Neural cell (in vitro differentiated cells): Measurements from ENCODE around the gene SLC25A26. TPM values are rescaled to one million over a fixed set of nuclear protein-coding genes. Genes with fewer than 3 reads are reported as not detected.

Source experiments
- H2AFZ ChIP-seq: fragments of 200-600, 300-800 bp; sonication (generic), shearing (Covaris generic); 2 replicates; pipeline ENCODE4 v1.6.0; 2014; ENCODE audit warnings: low read depth, mild to moderate bottlenecking, antibody characterized with exemption, low read length, moderate library complexity
- H3F3A ChIP-seq: fragments of 200-600 bp; shearing (Covaris generic); 2 replicates; pipeline ENCODE4 v1.6.1; 2016; ENCODE audit warnings: mild to moderate bottlenecking, moderate library complexity, mixed read lengths, antibody characterized with exemption, low read length; ENCODE audit not compliant: insufficient read depth, poor library complexity, severe bottlenecking
- H3K27ac ChIP-seq: fragments of 200-600, 300-800 bp; sonication (generic), shearing (Covaris generic); 2 replicates; pipeline ENCODE4 v1.5.1; 2014; ENCODE audit warnings: mild to moderate bottlenecking, low read length, moderate library complexity
- H3K27me3 ChIP-seq: fragments of 300-800, 200-600 bp; sonication (generic), shearing (Covaris generic); 2 replicates; pipeline ENCODE4 v1.6.0; 2014; ENCODE audit warnings: mild to moderate bottlenecking, low read depth, low read length, moderate library complexity; ENCODE audit not compliant: insufficient read depth
- H3K36me3 ChIP-seq: fragments of 300-800, 200-600 bp; sonication (generic), shearing (Covaris generic); 2 replicates; pipeline ENCODE4 v1.5.1; 2014; ENCODE audit warnings: mild to moderate bottlenecking, antibody characterized with exemption, low read length, moderate library complexity; ENCODE audit not compliant: insufficient read depth
- H3K4me2 ChIP-seq: fragments of 300-800, 200-600 bp; sonication (generic), shearing (Covaris generic); 2 replicates; pipeline ENCODE4 v1.6.0; 2014; ENCODE audit warnings: mild to moderate bottlenecking, low read length
- H3K4me3 ChIP-seq: fragments of 300-800, 200-600 bp; sonication (generic), shearing (Covaris generic); 2 replicates; pipeline ENCODE4 v1.5.1; 2014; ENCODE audit warnings: mild to moderate bottlenecking, low read length, moderate library complexity
- H3K79me2 ChIP-seq: fragments of 200-600 bp; shearing (Covaris generic); replicated peaks from 2 replicates; pipeline ENCODE4 v1.6.0; 2014; ENCODE audit warnings: mild to moderate bottlenecking, low read length, moderate library complexity; ENCODE audit not compliant: insufficient read depth
- H3K9ac ChIP-seq: fragments of 300-800, 200-600 bp; sonication (generic), shearing (Covaris generic); 2 replicates; pipeline ENCODE4 v1.6.1; 2016; ENCODE audit warnings: mild to moderate bottlenecking, low read length, mixed read lengths
- H3K9me2 ChIP-seq: fragments of 200-600 bp; shearing (Covaris generic); 2 replicates; pipeline ENCODE4 v1.6.1; 2016; ENCODE audit warnings: mild to moderate bottlenecking, low read length, mixed read lengths; ENCODE audit not compliant: insufficient read depth
- H3K9me3 ChIP-seq: fragments of 200-600, 300-800 bp; sonication (generic), shearing (Covaris generic); 2 replicates; pipeline ENCODE4 v1.6.1; 2016; ENCODE audit warnings: mild to moderate bottlenecking, mixed run types, low read length, moderate library complexity, mixed read lengths
- H4K20me1 ChIP-seq: fragments of 200-600 bp; shearing (Covaris generic); 2 replicates; pipeline ENCODE4 v1.6.1; 2016; ENCODE audit warnings: mild to moderate bottlenecking, mixed run types; ENCODE audit not compliant: insufficient read depth
- EP300 ChIP-seq: fragments of 450-650 bp; conservative IDR thresholded peaks from 2 replicates; pipeline ENCODE4 v1.6.1; 2014; ENCODE audit warnings: antibody characterized with exemption, mild to moderate bottlenecking, moderate library complexity; ENCODE audit not compliant: poor library complexity, severe bottlenecking
- EZH2 ChIP-seq: fragments of 200-600, 300-800 bp; shearing (Covaris generic), sonication (generic); IDR thresholded peaks from 2 replicates; pipeline ENCODE4 v1.6.1; 2014; ENCODE audit warnings: antibody characterized with exemption, low read length, borderline replicate concordance, mild to moderate bottlenecking; ENCODE audit not compliant: insufficient read depth, poor library complexity, severe bottlenecking
- MXI1 ChIP-seq: fragments of 450-650 bp; conservative IDR thresholded peaks from 2 replicates; pipeline ENCODE4 v1.6.1; 2014; ENCODE audit warnings: antibody characterized with exemption, mild to moderate bottlenecking; ENCODE audit not compliant: poor library complexity, severe bottlenecking
- POLR2AphosphoS5 ChIP-seq: IDR thresholded peaks from 2 replicates; pipeline ENCODE4 v1.6.1; 2012
- RAD21 ChIP-seq: fragments of 450-650 bp; conservative IDR thresholded peaks from 2 replicates; pipeline ENCODE4 v1.6.1; 2014; ENCODE audit warnings: antibody characterized with exemption, mild to moderate bottlenecking, moderate library complexity
- SMC3 ChIP-seq: fragments of 450-650 bp; conservative IDR thresholded peaks from 2 replicates; pipeline ENCODE4 v1.6.1; 2014; ENCODE audit warnings: antibody characterized with exemption, mild to moderate bottlenecking, moderate library complexity; ENCODE audit not compliant: poor library complexity
- TAF1 ChIP-seq: IDR thresholded peaks from 2 replicates; pipeline ENCODE4 v1.6.1; 2012; ENCODE audit warnings: low read depth
- polyA plus RNA-seq: library from polyadenylated mRNA; depleted of rRNA; stranded (reverse); fragments of >200 nt; gene quantifications from 2 replicates; pipeline ENCODE4 v1.2.3, GENCODE V29; 2014
- TF ChIP-seq, protein P1 (sequence below): IDR thresholded peaks from 2 replicates; pipeline ENCODE4 v1.6.1; 2012; ENCODE audit warnings: borderline replicate concordance
- TF ChIP-seq, protein P2 (sequence below): fragments of 450-650 bp; IDR thresholded peaks from 2 replicates; pipeline ENCODE4 v1.5.1; 2014; ENCODE audit warnings: antibody characterized with exemption, mild to moderate bottlenecking, moderate library complexity; ENCODE audit not compliant: poor library complexity, severe bottlenecking

The SLC25A26 gene
- polyA plus RNA-seq, 1 donor from 2014 or later = 21.0 TPM

DNA sequence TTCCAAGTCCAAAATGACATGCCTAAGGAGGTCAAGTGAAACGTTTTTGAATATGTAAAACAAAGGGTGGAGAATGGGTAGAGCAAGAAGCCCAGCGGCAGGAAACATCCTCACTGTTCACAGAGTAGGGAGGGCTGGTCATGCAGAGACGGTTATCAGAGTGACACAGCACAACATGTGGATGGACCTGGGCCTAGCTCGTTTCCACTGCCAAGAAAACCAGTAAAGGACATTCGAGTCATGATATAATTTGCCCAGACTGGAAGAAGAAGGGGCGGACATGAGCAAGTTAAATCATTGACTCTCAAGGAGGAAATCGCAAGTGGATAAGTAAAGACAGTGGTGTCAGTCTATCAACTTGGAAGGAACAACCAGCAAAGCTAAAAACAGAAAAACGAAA is 190.7 kb downstream of the SLC25A26 start:
- H3K9me2 ChIP-seq = no peaks in the 10 kb centered on the region
- TF ChIP-seq SMC3 (no peak), EZH2 (no peak), MXI1 (no peak), TAF1 (no peak), EP300 (no peak), POLR2AphosphoS5 (no peak), RAD21 (no peak)
- TF ChIP-seq, protein P1, sequence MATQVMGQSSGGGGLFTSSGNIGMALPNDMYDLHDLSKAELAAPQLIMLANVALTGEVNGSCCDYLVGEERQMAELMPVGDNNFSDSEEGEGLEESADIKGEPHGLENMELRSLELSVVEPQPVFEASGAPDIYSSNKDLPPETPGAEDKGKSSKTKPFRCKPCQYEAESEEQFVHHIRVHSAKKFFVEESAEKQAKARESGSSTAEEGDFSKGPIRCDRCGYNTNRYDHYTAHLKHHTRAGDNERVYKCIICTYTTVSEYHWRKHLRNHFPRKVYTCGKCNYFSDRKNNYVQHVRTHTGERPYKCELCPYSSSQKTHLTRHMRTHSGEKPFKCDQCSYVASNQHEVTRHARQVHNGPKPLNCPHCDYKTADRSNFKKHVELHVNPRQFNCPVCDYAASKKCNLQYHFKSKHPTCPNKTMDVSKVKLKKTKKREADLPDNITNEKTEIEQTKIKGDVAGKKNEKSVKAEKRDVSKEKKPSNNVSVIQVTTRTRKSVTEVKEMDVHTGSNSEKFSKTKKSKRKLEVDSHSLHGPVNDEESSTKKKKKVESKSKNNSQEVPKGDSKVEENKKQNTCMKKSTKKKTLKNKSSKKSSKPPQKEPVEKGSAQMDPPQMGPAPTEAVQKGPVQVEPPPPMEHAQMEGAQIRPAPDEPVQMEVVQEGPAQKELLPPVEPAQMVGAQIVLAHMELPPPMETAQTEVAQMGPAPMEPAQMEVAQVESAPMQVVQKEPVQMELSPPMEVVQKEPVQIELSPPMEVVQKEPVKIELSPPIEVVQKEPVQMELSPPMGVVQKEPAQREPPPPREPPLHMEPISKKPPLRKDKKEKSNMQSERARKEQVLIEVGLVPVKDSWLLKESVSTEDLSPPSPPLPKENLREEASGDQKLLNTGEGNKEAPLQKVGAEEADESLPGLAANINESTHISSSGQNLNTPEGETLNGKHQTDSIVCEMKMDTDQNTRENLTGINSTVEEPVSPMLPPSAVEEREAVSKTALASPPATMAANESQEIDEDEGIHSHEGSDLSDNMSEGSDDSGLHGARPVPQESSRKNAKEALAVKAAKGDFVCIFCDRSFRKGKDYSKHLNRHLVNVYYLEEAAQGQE = no peak
- TF ChIP-seq, protein P2, sequence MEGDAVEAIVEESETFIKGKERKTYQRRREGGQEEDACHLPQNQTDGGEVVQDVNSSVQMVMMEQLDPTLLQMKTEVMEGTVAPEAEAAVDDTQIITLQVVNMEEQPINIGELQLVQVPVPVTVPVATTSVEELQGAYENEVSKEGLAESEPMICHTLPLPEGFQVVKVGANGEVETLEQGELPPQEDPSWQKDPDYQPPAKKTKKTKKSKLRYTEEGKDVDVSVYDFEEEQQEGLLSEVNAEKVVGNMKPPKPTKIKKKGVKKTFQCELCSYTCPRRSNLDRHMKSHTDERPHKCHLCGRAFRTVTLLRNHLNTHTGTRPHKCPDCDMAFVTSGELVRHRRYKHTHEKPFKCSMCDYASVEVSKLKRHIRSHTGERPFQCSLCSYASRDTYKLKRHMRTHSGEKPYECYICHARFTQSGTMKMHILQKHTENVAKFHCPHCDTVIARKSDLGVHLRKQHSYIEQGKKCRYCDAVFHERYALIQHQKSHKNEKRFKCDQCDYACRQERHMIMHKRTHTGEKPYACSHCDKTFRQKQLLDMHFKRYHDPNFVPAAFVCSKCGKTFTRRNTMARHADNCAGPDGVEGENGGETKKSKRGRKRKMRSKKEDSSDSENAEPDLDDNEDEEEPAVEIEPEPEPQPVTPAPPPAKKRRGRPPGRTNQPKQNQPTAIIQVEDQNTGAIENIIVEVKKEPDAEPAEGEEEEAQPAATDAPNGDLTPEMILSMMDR = no peak
- H3K9ac ChIP-seq = no peak overlapping the region
- H4K20me1 ChIP-seq = no peaks in the 10 kb centered on the region
- H3K4me2 ChIP-seq = no peak overlapping the region
- H3F3A ChIP-seq = no peaks in the 10 kb centered on the region
- H3K9me3 ChIP-seq = no peaks in the 10 kb centered on the region
- H3K79me2 ChIP-seq = no peaks in the 10 kb centered on the region
- no peak overlapping the region for H2AFZ ChIP-seq
- no peak overlapping the region for H3K4me3 ChIP-seq
- peaks cover 6% of the 10 kb centered on the region for H3K36me3 ChIP-seq
- no peak overlapping the region for H3K27ac ChIP-seq
- H3K27me3 ChIP-seq = no peaks in the 10 kb centered on the region

DNA sequence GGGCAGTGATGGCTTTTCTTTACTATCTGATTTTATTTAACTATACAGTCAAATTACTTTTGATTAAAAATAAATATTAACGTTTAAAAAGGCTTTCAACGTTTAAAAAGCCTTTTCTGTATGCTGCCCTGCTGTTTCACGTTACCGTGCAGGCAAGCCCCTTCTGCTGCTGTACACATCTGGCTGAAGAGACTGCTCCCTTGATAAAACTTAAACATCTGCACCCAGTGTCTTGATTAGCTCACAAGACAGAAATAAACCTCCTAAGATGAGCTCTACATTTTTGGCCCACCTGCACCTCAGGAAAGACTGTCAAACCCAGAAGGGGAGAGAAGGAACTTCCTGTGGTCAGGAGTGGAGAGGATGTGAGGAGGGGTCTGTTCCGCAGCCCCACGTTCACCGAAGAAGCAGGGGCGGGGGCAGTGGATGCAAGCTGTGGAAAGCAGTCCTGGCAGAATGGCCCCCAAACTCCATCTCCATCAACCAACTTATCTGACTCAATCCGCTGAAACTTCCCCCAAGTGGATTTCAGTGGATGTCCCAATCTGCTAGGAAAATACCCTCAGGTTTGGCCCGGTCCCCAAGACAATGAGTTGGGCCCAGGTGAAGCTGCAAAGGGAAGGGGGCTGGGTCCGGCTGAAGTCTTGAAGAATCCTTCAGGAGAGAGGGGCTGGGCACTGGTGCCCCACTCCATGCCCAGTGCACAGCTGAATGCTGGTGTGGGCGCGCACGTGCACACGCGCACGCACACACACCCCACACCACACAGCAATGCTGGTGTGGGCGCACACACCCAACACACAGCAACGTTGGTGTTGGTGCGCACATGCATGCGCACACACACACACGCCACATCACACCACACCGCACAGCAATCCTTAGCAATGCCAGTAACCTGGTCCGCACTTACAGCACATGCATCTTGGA is 191.4 kb downstream of the SLC25A26 start:
- Histone ChIP-seq H3F3A (no peaks in the 10 kb centered on the region), H4K20me1 (no peaks in the 10 kb centered on the region), H3K9me2 (no peaks in the 10 kb centered on the region), H3K36me3 (peaks cover 6% of the 10 kb centered on the region), H3K27me3 (no peaks in the 10 kb centered on the region), H3K27ac (no peak overlapping the region), H3K4me3 (no peak overlapping the region), H2AFZ (no peak overlapping the region), H3K9me3 (no peaks in the 10 kb centered on the region), H3K9ac (no peak overlapping the region), H3K79me2 (no peaks in the 10 kb centered on the region), H3K4me2 (no peak overlapping the region)
- TF ChIP-seq EP300 = no peak
- no peak for TF ChIP-seq MXI1
- TF ChIP-seq EZH2 = no peak
- no peak for TF ChIP-seq POLR2AphosphoS5
- TF ChIP-seq SMC3 = no peak
- TF ChIP-seq, protein P1 = no peak
- TF ChIP-seq, protein P2 = no peak
- no peak for TF ChIP-seq RAD21
- no peak for TF ChIP-seq TAF1
